Muscle of leg (tissue), 11 donors: ENCODE data around the gene ARAP1. TPM values are rescaled to one million over a fixed set of nuclear protein-coding genes. Genes with fewer than 3 reads are reported as not detected.

Experiments
- DNase-seq: peaks from one replicate; pipeline ENCODE4 v3.0.0; 2013
- H3K27ac ChIP-seq: one replicate; pipeline ENCODE4 v1.5.1; 2013; ENCODE audit warnings: mild to moderate bottlenecking, low read length, control low read depth
- H3K27me3 ChIP-seq: one replicate; pipeline ENCODE4 v1.6.1; 2013; ENCODE audit warnings: low read length; ENCODE audit not compliant: control insufficient read depth, insufficient read depth
- H3K36me3 ChIP-seq: one replicate; pipeline ENCODE4 v1.6.1; 2013; ENCODE audit warnings: low read length; ENCODE audit not compliant: control insufficient read depth, insufficient read depth
- H3K4me1 ChIP-seq: one replicate; pipeline ENCODE4 v1.6.1; 2013; ENCODE audit warnings: low read length; ENCODE audit not compliant: control insufficient read depth, insufficient read depth
- H3K4me3 ChIP-seq: one replicate; pipeline ENCODE4 v1.5.1; 2013; ENCODE audit warnings: low read length, control low read depth
- H3K9me3 ChIP-seq: replicated peaks from 2 replicates; pipeline ENCODE4 v1.6.1; 2013; ENCODE audit warnings: low read depth, low read length; ENCODE audit not compliant: control insufficient read depth
- WGBS: methylation state at CpG from one replicate; pipeline ENCODE4 v1.1.5; 2013; ENCODE audit warnings: missing lambda C conversion rate; ENCODE audit not compliant: insufficient coverage; 5-methylcytosine and 5-hydroxymethylcytosine counted together
- polyA plus RNA-seq, 8 donors: library from polyadenylated mRNA; unstranded; fragments of 120-200 nt; gene quantifications; one replicate each; pipeline versions ENCODE4 v1.2.1 to v1.2.3, GENCODE V29; 2013; ENCODE audit warnings: inconsistent platforms in 1 of 8, low replicate concordance in 1 of 8; ENCODE audit not compliant: insufficient read length in 8 of 8, insufficient read depth in 1 of 8
- total RNA-seq: library from RNA; stranded (reverse); fragments of 120-200 nt; gene quantifications from one replicate; pipeline ENCODE4 v1.2.4, GENCODE V29; 2013

Gene ARAP1
- total and polyA plus RNA-seq, 9 donors, result 56.1 to 75.1 (median 62.8) TPM

GRCh38 chr11:72737336-72737735, 14.9 kb downstream of the ARAP1 start:
- Histone ChIP-seq H3K36me3 (no peaks in the 10 kb centered on the region), H3K9me3 (no peaks in the 10 kb centered on the region), H3K4me1 (peaks cover 40% of the 10 kb centered on the region), H3K4me3 (no peak overlapping the region), H3K27ac (peak overlapping the region; percentile 42), H3K27me3 (no peaks in the 10 kb centered on the region)
- DNase-seq, result no peak
- 87% methylated on average over 1 of the region's 1 CpG for WGBS

DNA sequence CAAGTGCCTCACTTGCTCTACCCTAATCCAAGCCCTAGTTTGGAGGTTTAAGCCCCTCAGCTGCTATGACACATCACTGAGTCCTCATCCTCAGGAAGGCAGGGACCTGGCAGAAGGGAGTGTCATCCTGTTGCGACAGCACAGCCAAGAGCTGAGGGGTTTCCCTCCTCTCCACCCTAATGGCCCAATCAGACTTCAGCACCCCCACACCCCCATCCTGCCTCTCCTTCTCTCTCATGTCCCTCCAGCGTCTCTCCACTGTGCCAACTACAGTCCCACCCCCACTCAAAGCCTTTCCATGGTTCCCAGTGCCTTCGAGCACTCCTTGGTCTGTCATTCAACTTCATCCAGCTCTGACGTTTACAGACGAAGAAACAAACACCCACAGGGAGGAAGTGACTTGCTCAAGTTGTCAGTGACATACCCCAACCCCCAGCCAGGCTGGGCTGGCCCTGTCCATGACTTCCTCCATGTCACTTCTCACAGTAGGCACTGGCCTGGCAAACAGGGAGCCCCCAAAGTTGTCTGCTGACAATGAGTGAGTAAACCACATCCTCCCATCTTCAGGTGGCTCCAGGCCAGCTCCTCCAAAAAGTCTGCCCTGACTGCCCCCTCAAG, 15.6 kb downstream of the ARAP1 start:
- peaks cover 35% of the 10 kb centered on the region for H3K4me1 ChIP-seq
- no peaks in the 10 kb centered on the region for H3K27me3 ChIP-seq
- WGBS, result 19% methylated on average over 5 of the region's 5 CpGs
- DNase-seq, result peak; percentile 69
- no peak overlapping the region for H3K4me3 ChIP-seq
- H3K36me3 ChIP-seq, result no peaks in the 10 kb centered on the region
- H3K27ac ChIP-seq, result peak overlapping the region; percentile 42
- no peaks in the 10 kb centered on the region for H3K9me3 ChIP-seq

- H3K9me3 ChIP-seq, result no peaks in the 10 kb centered on the region
- H3K4me3 ChIP-seq, result no peak overlapping the region
- H3K4me1 ChIP-seq, result peaks cover 29% of the 10 kb centered on the region
- H3K27me3 ChIP-seq, result no peaks in the 10 kb centered on the region
- no peaks in the 10 kb centered on the region for H3K36me3 ChIP-seq
- peak overlapping the region; percentile 29 for H3K27ac ChIP-seq
- WGBS, result 63% methylated on average over 7 of the region's 8 CpGs
- DNase-seq, result no peak
Measured at GRCh38 chr11:72735495-72736027, 16.6 kb downstream of the ARAP1 start.

DNA sequence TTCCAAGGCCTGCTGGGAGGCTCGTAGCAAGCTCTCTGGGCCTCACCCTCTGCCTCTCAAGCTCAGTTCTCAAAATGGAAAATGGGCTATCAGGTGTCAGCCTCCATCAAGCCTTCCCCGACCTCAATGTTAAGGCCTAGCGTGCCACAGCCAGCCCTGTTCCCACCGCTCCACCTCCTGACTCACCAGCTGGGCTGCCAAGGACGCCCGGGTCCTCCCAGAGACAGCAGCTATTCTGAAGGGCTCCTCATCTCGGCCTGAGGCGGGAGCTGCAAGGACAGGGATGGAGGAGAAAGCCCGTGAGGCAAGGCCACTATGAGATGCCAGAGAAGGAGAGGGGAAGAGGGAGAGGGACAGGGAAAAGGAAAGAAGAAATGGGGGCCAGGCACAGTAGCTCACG, 19.9 kb downstream of the ARAP1 start:
- Histone ChIP-seq H3K36me3 (no peaks in the 10 kb centered on the region), H3K9me3 (no peaks in the 10 kb centered on the region), H3K4me1 (peaks cover 17% of the 10 kb centered on the region), H3K27me3 (no peaks in the 10 kb centered on the region), H3K27ac (peak overlapping the region; percentile 51), H3K4me3 (no peak overlapping the region)
- WGBS, result 57% methylated on average over 5 of the region's 10 CpGs
- no peak for DNase-seq

GRCh38 chr11:72730737-72731136, 21.5 kb downstream of the ARAP1 start:
- no peak overlapping the region for H3K4me3 ChIP-seq
- DNase-seq, result no peak
- H3K27ac ChIP-seq, result no peak overlapping the region
- WGBS, result 80% methylated on average over 1 of the region's 2 CpGs
- H3K4me1 ChIP-seq, result peaks cover 23% of the 10 kb centered on the region
- H3K9me3 ChIP-seq, result no peaks in the 10 kb centered on the region
- H3K27me3 ChIP-seq, result no peaks in the 10 kb centered on the region
- H3K36me3 ChIP-seq, result no peaks in the 10 kb centered on the region

GRCh38 chr11:72730243-72730642, 22.0 kb downstream of the ARAP1 start:
- no peak overlapping the region for H3K4me3 ChIP-seq
- H3K4me1 ChIP-seq, result peaks cover 24% of the 10 kb centered on the region
- 72% methylated on average over 3 of the region's 5 CpGs for WGBS

DNA sequence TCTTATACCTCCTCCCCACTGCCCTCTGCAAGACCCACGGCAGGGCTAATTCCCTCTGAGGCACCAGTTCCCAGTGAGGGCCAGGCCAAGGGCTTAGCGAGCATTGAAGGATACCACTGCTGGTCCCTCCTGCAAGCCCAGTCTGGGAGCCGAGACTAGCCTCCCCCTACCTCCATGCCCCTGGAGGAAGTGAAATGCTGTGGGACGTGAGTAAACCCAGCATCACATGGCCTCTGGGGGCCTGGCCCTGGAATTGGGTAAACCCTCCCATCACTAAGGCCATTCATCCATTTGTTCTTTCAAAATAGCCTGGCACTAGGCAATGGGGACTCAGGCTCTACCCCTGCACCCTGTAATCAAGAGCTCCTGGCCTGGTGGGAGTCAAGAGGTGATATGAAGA, 24.7 kb downstream of the ARAP1 start:
- Histone ChIP-seq H3K27ac (no peak overlapping the region), H3K4me3 (no peak overlapping the region), H3K9me3 (no peaks in the 10 kb centered on the region), H3K27me3 (no peaks in the 10 kb centered on the region), H3K4me1 (peaks cover 38% of the 10 kb centered on the region), H3K36me3 (peaks cover 4% of the 10 kb centered on the region)
- DNase-seq, result no peak
- no CpG with 5 or more reads among the region's 4 CpGs for WGBS

More at GRCh38 chr11:72730243-72730642, 22.0 kb downstream of the ARAP1 start:
- Histone ChIP-seq H3K27ac (no peak overlapping the region), H3K27me3 (no peaks in the 10 kb centered on the region), H3K36me3 (no peaks in the 10 kb centered on the region), H3K9me3 (no peaks in the 10 kb centered on the region)
- DNase-seq, result no peak

GRCh38 chr11:72726266-72727220, 25.7 kb downstream of the ARAP1 start:
- Histone ChIP-seq H3K4me3 (no peak overlapping the region), H3K36me3 (peaks cover 4% of the 10 kb centered on the region), H3K27ac (peak overlapping the region; percentile 59), H3K4me1 (peaks cover 39% of the 10 kb centered on the region), H3K27me3 (no peaks in the 10 kb centered on the region), H3K9me3 (no peaks in the 10 kb centered on the region)
- 86% methylated on average over 32 of the region's 40 CpGs for WGBS
- DNase-seq, result no peak

DNA sequence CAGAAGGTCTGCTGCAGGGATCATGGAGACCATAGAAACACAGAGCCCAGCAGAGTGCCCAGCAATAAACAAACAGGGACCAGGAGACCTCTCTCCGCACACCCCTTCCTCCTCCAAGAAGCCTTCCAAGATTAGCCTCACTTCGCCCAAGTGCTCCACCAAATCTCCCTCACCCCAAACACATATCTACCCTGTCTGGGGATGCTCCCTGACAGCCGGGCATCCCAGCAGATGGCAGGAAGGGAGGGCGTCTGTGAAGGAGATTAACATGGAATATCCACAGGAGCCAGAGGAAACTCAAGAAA, 26.5 kb downstream of the ARAP1 start:
- DNase-seq, result no peak
- no peaks in the 10 kb centered on the region for H3K27me3 ChIP-seq
- peaks cover 4% of the 10 kb centered on the region for H3K36me3 ChIP-seq
- WGBS, result 85% methylated on average over 3 of the region's 4 CpGs
- H3K27ac ChIP-seq, result peak overlapping the region; percentile 69
- no peaks in the 10 kb centered on the region for H3K9me3 ChIP-seq
- no peak overlapping the region for H3K4me3 ChIP-seq
- peaks cover 47% of the 10 kb centered on the region for H3K4me1 ChIP-seq
